Measurements from ENCODE around the gene C1QTNF9. TPM values are rescaled to one million over a fixed set of nuclear protein-coding genes. Genes with fewer than 3 reads are reported as not detected.
A peak's percentile ranks its signal among the peaks of the same experiment; 100 is the strongest.
"Not testable (repeated sequence)": the region's sequence is repeated elsewhere in the genome, so short reads cannot be mapped to it uniquely, and the experiment has no call there.

The C1QTNF9 gene
- total RNA-seq, 1 experiment from 2014 or later = not detected

- no peaks in the 10 kb centered on the region for H3K4me1 ChIP-seq (ENCODE audit: control insufficient read depth, insufficient read depth, low read length)
- ATAC-seq = no peak
- TF ChIP-seq CTCF (IDR thresholded peaks at IDR 0.05) (no peak), TCF7L2 (IDR thresholded peaks at IDR 0.05; ENCODE audit: low read depth, low read length) (no peak), REST (IDR thresholded peaks at IDR 0.05; ENCODE audit: insufficient read depth in 1 of 2, low read depth in 2 of 2, low read length in 1 of 2) (no peak), SIN3A (IDR thresholded peaks at IDR 0.05; ENCODE audit: borderline replicate concordance, insufficient read depth, low read depth, low read length) (no peak), POLR2AphosphoS5 (IDR thresholded peaks at IDR 0.05; ENCODE audit: low read depth, low read length) (no peak)
- H3K4me3 ChIP-seq (ENCODE audit: low read depth in 2 of 2, low read length in 2 of 2) = no peak overlapping the region
- intact Hi-C loops (cut with micrococcal nuclease; ENCODE audit: unreplicated experiment) = no loop called here
- no TSS peak for BruUV-seq (replicated peaks)
- no peak for DNase-seq (ENCODE audit: low read depth, low spot score)
- CTCF ChIA-PET = no interaction called here
- POLR2A ChIA-PET = no interaction called here
- no peaks in the 10 kb centered on the region for H3K9me3 ChIP-seq (ENCODE audit: control insufficient read depth, insufficient read depth, low read depth, low read length)
- in situ Hi-C loops (cut with HindIII; ENCODE audit: low pct_unique_long_range_greater_than_20kb, low sequenced_read_pairs) = no loop called here
- H3K27me3 ChIP-seq (ENCODE audit: control insufficient read depth, insufficient read depth, low read length) = no peaks in the 10 kb centered on the region
- H3K36me3 ChIP-seq (ENCODE audit: control insufficient read depth, insufficient read depth, low read length) = no peaks in the 10 kb centered on the region
- no peak overlapping the region for H3K27ac ChIP-seq (ENCODE audit: low read length)
Measured at GRCh38 chr13:24357756-24358155, 48.4 kb downstream of the C1QTNF9 start.

GRCh38 chr13:24358836-24359235, 49.5 kb downstream of the C1QTNF9 start:
- H3K4me3 ChIP-seq (ENCODE audit: low read depth in 2 of 2, low read length in 2 of 2); POLR2A ChIA-PET; DNase-seq (ENCODE audit: low read depth, low spot score): not testable (repeated sequence)

GRCh38 chr13:24359252-24359651, 49.9 kb downstream of the C1QTNF9 start:
- ATAC-seq = 0 out of 2 replicates have a peak, but pooled peaks have one; percentile 26
- in situ Hi-C loops (cut with HindIII; ENCODE audit: low pct_unique_long_range_greater_than_20kb, low sequenced_read_pairs); H3K9me3 ChIP-seq (ENCODE audit: control insufficient read depth, insufficient read depth, low read depth, low read length); H3K4me3 ChIP-seq (ENCODE audit: low read depth in 2 of 2, low read length in 2 of 2); H3K36me3 ChIP-seq (ENCODE audit: control insufficient read depth, insufficient read depth, low read length); CTCF ChIA-PET; H3K27ac ChIP-seq (ENCODE audit: low read length); intact Hi-C loops (cut with micrococcal nuclease; ENCODE audit: unreplicated experiment); H3K4me1 ChIP-seq (ENCODE audit: control insufficient read depth, insufficient read depth, low read length); BruUV-seq (replicated peaks); DNase-seq (ENCODE audit: low read depth, low spot score); H3K27me3 ChIP-seq (ENCODE audit: control insufficient read depth, insufficient read depth, low read length); POLR2A ChIA-PET: not testable (repeated sequence)

More at GRCh38 chr13:24358836-24359235, 49.5 kb downstream of the C1QTNF9 start:
- H3K27ac ChIP-seq (ENCODE audit: low read length); BruUV-seq (replicated peaks); ATAC-seq; H3K27me3 ChIP-seq (ENCODE audit: control insufficient read depth, insufficient read depth, low read length); intact Hi-C loops (cut with micrococcal nuclease; ENCODE audit: unreplicated experiment); H3K9me3 ChIP-seq (ENCODE audit: control insufficient read depth, insufficient read depth, low read depth, low read length); CTCF ChIA-PET; H3K36me3 ChIP-seq (ENCODE audit: control insufficient read depth, insufficient read depth, low read length); in situ Hi-C loops (cut with HindIII; ENCODE audit: low pct_unique_long_range_greater_than_20kb, low sequenced_read_pairs); H3K4me1 ChIP-seq (ENCODE audit: control insufficient read depth, insufficient read depth, low read length): not testable (repeated sequence)

Data from Panc1 (cell line).